NB4 (cell line): ENCODE measurements around the gene PIP4K2A.

Experiments used
- CTCF ChIP-seq: IDR thresholded peaks from one replicate; pipeline ENCODE4 v1.5.1; 2012; ENCODE audit warnings: low read depth, low read length
- MYC ChIP-seq: IDR thresholded peaks from 2 replicates; pipeline ENCODE4 v1.6.1; 2011; ENCODE audit warnings: low read depth, low read length
- POLR2A ChIP-seq: IDR thresholded peaks from 2 replicates; pipeline ENCODE4 v1.6.1; 2011; ENCODE audit warnings: mild to moderate bottlenecking; ENCODE audit not compliant: insufficient read length; ENCODE audit errors: extremely low read depth

- TF ChIP-seq CTCF (no peak), POLR2A (no peak), MYC (no peak)
Measured at GRCh38 chr10:22612318-22612717, 102.1 kb downstream of the PIP4K2A start.
